RCC 7860 (cell line): ENCODE data around the gene NR3C1.
A peak's percentile ranks its signal among the peaks of the same experiment; 100 is the strongest.

Experiments used
- DNase-seq: peaks from one replicate; pipeline ENCODE4 v3.0.0-alpha.2; 2015; ENCODE audit warnings: low spot score
- FAIRE-seq: peaks from 2 replicates; lab custom pipeline; 2012; peaks lifted over from hg19 to GRCh38; lab: Jason Lieb, UNC

Gene NR3C1

DNA sequence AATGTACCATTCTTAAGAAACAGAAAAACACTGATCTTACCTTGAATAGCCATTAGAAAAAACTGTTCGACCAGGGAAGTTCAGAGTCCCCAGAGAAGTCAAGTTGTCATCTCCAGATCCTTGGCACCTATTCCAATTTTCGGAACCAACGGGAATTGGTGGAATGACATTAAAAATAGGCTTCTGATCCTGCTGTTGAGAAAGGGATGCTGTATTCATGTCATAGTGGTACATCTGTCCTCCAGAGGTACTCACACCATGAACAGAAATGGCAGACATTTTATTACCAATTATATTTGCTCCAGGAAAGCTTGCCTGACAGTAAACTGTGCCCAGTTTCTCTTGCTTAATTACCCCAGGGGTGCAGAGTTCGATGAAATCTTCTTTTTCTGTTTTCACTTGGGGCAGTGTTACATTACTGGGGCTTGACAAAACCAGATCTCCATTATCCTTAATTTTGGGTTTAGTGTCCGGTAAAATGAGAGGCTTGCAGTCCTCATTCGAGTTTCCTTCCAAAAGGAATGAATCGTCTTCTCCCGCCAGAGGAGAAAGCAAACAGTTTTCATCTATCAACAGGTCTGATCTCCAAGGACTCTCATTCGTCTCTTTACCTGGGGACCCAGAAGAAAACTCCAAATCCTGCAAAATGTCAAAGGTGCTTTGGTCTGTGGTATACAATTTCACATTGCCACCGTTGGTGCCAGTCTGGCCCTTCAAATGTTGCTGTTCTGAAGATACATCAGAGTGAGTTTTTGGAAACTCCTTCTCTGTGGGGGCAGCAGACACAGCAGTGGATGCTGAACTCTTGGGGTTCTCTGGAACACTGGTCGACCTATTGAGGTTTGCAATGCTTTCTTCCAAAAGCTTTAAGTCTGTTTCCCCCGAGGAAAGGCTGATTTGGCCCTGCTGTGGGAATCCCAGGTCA is 3.6 kb downstream of the NR3C1 start:
- peak; percentile 16 for FAIRE-seq
- DNase-seq, result no peak

DNA sequence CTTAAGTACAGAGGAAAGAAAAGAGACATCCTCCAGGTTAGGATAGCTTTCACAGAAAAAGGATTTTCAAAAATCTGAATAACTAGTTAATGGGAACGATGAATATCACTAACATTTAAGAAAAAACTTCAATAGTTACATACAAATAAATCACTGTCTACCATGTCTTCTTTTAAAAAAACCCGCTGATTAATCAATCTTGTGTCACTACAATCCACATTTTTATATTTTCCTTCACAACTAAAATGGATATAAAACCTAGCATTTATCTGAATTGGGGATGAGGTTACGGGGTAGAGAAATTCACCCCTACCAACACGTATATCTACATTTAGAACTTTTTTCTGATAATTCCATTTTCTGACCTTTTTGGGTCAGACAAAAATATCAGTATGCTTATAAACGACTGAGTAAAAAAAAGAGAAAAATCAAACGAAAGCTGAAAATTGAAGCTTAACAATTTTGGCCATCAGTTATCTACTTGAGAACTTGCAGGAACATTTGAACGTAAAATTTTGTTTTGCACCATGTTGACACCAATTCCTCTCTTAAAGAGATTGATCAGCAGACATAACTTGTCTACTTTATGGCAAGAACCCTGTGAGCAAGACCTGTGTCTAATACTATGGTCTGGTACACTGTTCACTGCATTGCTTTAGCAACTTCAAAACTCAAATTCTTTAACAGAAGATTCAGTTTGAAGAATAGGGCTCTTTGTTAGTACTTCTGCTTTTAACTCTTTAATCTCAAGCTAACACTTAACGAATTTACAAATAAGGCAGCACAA is 4.8 kb downstream of the NR3C1 start:
- DNase-seq, result no peak
- no peak for FAIRE-seq

GRCh38 chr5:143398053-143398355 is 5.5 kb downstream of the NR3C1 start:
- no peak for DNase-seq
- FAIRE-seq, result peak; percentile 61

DNA sequence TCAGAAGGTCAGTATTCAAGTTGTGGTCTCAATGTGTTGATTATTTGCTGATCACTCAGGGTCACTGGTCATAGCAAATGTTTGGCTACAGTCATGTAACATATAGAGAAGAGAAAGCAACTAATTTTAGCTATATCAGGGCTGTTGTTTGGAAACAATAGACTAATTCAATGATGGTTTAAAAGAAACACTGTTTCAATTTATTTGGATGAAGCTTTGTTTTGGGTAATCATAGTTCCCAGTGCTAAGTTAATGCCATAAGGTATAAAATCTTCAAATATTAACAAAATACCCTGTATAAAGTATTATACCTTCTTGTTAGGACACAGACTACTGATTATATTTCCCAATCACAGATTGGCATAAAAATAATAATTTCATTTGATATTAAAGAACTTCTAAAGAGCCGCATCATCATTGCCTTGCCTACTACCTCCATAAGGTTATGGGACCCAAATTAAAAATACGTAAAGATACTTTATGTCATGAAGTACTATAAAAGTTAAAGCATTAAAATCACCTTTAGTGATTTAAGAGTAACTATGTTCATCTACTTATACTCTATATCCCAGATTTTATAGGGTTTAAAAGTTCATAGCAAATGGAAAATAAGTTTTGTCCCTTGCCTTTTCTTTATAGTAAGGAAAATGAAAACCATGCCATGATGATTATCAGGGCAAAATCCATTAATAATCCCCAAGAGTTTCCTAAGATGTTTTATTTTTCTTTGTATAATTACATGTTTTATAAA is 6.0 kb downstream of the NR3C1 start:
- DNase-seq (no peak), FAIRE-seq (no peak)

GRCh38 chr5:143396353-143396940 is 7.0 kb downstream of the NR3C1 start:
- DNase-seq (no peak), FAIRE-seq (no peak)

DNA sequence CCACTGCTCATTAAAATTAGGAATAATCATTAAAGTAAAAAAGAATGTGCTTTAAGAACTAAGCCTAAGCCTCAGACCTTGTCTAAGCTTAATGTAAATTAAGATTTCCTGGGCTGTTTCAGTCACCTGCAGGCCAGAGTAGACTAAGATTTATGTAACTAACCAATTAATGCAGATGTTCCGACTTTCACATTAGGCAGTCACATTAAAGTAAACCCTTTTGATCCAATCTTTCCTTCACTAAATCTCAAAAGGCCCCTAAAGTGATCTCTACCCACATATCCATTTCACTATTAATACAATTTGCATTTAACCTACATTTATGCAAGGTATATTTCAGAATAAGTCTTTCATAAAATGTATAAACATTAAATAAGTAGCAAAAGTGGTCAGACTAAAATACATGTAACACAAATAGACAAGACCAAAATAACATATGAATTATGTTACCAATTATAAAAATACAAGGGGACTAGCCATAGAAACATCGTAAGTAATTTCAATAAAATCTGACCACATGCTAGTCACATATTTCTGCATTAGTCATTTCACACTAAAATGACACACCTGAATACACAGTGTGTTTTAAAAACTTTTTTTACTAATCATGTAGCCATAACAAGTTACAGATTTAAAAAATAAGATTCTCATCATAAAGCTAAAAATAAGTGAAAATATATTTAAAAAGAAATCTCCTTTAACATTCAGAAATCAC is 7.7 kb downstream of the NR3C1 start:
- FAIRE-seq (peak; percentile 89), DNase-seq (peak; percentile 39)

DNA sequence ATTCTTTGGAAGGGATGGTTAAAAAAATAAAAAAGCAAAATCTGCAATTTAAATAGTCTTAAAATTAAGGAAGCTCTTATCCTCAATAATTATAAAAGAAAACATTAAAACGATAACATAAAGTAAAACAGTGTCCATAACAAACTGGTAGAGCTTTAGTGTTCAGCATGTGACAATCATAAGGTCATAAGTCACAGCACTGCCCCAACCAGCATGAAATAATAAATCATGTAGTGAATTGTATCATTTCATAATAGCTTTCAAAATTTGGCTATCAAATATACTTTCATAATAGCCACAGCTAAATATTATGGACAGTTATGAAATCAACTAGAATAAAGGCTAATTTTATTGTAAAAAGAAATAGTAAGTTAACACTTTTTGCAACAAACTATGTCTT is 10.0 kb downstream of the NR3C1 start:
- FAIRE-seq (no peak), DNase-seq (no peak)

DNA sequence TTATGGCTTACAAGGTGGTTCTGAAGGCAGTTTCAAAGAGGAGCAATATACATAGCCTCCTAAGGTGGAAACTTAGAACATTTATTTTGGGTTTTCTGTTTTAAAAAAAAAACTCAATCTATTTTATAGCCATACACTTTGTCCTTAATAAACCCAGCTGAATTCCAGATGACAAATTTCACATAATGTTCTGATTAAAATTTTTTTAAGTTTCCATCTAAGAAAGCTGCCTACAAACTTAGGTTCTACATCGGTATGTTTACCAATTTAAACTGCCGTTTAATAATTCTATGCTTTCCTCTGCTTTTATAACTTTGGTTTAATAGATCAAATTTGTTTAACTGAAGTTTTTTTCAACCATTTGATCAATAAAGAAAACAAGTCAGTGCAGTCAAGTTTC is 12.5 kb downstream of the NR3C1 start:
- FAIRE-seq (no peak), DNase-seq (no peak)

GRCh38 chr5:143390258-143390657 is 13.2 kb downstream of the NR3C1 start:
- no peak for DNase-seq
- no peak for FAIRE-seq

DNA sequence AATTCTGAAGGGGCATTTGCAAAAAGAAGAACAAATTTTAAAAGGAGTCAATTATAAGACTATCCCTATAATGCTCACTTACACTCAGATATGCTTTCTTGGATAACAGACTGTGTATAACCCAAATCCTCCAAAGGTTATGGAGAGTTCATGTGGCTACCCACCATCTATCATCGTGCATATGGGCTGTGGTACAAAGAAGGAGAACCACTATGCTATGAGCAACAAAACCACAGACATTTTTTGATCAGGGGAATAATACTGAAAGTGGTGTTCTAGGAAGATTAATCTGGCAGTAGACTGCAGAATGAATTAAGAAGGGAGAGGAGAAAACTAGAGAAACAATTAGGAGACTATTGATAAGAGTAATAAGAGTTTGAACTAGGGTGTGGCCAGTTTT is 16.8 kb downstream of the NR3C1 start:
- peak; percentile 97 for FAIRE-seq

DNA sequence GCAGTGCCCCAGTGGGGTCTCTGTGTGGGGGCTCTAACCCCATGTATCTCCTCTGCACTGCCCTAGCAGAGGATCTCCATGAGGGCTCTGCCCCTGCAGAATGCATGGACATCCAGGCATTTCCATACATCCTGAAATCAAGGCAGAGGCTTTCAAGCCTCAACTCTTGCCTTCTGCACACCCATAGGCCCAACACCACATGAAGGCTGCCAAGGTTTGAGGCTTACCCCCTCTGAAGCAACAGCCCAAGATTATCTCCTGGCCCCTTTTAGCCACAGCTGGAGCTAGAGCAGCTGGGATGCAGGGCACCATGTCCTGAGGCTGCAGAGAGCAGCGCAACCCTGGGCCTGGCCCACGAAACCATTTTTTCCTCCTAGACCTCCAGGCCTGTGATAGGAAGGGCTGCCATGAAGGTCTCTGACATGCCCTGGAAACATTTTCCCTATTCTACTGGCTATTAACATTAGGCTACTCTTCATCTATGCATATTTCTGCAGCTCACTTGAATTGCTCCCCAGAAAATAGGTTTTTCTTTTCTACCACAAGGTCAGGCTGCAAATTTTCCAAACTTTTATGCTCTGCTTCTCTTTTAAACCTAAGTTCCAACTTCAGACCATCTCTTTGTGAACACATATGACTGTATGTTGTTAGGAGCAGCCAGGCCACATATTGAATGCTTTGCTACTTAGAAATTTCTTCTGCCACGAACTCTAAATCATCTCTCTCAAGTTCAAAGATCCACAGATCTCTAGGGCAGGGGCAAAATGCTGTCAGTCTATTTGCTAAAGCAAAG is 18.4 kb downstream of the NR3C1 start:
- no peak for FAIRE-seq

More for the DNA sequence above, 16.8 kb downstream of the NR3C1 start:
- peak; percentile 61 for DNase-seq

GRCh38 chr5:143383988-143384387 is 19.5 kb downstream of the NR3C1 start:
- FAIRE-seq (no peak), DNase-seq (no peak)

More for the DNA sequence above, 18.4 kb downstream of the NR3C1 start:
- DNase-seq, result no peak

GRCh38 chr5:143379606-143380005 is 23.9 kb downstream of the NR3C1 start:
- DNase-seq, result no peak
- no peak for FAIRE-seq

DNA sequence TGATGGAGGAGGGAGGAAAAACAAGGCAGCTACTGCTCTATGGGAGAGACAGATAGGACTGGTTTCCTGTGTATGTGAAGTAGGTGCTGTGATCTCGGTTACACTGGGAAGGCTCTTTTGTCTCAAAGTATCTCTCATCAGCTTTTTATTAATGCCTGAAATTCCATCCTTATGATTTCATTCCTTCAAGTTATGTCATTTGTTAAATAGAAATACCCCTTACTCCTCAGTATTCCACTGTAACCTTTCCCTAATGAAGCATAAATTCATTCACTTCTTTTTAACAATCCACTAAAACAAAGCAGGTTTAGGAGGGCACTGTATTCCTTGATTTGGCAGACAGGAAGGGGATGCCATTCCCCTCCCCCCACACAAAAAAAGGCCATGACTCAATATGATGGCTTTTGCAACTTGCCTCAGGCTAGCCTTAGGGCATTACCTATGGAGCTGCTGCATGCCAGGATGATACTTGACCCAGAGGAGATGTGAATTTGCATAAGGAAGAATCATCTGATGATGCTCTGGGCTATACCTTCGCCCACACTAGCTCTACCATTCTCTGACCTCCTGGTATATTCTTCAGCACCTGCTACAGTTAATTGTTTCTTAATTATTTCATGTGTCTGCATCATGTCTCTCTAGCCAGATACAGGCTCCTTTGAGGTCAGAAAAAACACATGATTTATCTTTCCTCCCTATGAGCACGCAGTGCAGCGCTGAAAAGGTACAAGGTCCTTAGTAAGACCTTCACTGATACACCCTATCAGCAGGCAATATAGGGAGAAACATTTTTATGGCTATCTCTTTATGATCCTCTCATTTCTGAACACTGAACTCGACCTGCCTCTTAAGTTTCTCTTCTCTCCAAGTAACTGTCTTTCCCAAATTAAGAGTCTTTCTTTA is 26.3 kb downstream of the NR3C1 start:
- peak; percentile 69 for DNase-seq
- peak; percentile 63 for FAIRE-seq

DNA sequence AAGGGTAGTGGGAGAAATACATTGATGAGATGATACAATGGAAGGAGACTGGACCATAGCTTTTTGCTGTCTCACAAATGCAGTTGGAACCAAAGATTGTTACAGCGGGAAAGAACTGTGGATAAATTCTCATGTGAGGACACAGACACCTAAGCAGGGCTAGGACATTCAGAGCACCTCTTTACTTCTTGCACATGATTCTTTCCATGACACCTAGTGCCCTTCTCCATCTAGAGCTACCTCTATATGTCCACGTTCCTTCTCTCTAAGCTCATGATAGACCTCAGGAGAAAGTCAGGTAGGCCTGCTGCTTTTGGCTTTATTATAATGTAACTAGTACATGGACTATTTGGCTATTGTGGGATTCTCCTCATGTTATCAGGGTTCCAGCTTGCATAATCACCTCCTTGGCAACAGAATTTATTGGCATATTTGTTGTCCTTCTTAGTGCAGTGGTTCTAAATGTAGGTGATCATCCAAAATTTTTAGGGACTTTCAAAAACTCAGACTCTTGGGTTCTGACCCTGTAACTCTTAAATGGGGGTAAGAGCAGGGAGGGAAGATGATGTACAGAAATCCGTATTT is 27.2 kb downstream of the NR3C1 start:
- FAIRE-seq (no peak), DNase-seq (no peak)

DNA sequence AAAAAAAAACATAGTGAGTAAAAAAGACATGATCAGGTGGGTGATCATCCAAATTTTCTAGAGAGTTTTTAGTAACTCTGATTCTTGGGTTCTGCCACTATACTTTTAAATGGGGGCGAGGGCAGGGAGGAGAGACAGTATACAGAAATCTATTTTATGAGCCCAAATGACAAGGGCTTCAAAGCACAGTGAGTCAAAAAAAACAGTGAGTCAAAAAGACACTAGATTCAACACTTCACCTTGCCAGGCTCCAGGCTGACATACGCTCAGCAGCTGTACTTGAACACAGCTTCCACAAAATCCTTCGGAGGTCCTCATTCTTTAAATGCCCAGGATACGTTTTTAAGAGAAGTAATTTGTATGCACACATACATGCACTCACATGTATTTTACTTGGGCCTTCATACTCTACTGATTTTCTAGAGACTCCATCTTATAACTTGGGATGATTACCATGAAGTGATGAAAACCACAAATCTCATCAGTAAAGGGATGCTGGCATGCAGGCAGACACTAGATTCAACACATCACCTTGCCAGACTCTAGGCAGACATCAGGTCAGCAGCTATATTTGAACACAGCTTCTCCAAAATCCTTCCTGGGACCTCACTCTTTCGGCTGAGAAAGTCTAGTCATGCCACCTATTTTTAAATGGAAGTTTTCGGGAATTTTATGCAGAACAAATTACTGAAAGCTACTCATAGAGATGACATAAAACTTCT is 28.8 kb downstream of the NR3C1 start:
- DNase-seq (no peak), FAIRE-seq (no peak)

GRCh38 chr5:143373076-143373475 is 30.4 kb downstream of the NR3C1 start:
- DNase-seq (no peak), FAIRE-seq (no peak)
